ENCODE data around the gene CDH13. TPM values are rescaled to one million over a fixed set of nuclear protein-coding genes. Genes with fewer than 3 reads are reported as not detected.

CDH13 gene
- total RNA-seq, 4 donors from 2014 or later, result 5.8 to 36.7 (median 20.4) TPM

DNA sequence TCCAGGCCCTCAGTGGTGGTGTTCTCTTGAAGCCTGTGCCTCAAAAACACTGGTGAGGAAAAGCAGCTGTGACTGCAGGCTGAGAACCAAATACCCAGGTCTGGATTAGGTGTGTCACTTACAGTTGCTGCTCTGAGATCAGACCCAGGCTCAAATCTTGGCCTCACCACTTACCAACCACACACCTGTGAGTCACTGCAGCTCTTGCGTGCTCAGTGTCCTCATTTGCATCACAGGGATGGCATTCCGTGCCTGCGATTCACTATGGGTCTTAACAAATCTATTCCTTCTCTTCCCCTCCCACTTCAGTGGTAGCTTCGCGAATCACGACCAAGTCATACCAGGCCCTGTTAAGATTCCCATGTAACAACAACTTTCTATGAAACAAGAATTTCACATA is 947.6 kb downstream of the CDH13 start:
- in situ Hi-C loops (cut with MboI; ENCODE audit: low sequenced_read_pairs in 4 of 4), result no loop called here
- TF ChIP-seq, protein P1, sequence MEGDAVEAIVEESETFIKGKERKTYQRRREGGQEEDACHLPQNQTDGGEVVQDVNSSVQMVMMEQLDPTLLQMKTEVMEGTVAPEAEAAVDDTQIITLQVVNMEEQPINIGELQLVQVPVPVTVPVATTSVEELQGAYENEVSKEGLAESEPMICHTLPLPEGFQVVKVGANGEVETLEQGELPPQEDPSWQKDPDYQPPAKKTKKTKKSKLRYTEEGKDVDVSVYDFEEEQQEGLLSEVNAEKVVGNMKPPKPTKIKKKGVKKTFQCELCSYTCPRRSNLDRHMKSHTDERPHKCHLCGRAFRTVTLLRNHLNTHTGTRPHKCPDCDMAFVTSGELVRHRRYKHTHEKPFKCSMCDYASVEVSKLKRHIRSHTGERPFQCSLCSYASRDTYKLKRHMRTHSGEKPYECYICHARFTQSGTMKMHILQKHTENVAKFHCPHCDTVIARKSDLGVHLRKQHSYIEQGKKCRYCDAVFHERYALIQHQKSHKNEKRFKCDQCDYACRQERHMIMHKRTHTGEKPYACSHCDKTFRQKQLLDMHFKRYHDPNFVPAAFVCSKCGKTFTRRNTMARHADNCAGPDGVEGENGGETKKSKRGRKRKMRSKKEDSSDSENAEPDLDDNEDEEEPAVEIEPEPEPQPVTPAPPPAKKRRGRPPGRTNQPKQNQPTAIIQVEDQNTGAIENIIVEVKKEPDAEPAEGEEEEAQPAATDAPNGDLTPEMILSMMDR (IDR thresholded peaks at IDR 0.05 in 4 of 5, conservative IDR thresholded peaks at IDR 0.05 in 1 of 5), result no peak
- TF ChIP-seq POLR2A (IDR thresholded peaks at IDR 0.05), result no peak
- no peaks in the 10 kb centered on the region for H3K27me3 ChIP-seq
- H3K9me3 ChIP-seq, result no peaks in the 10 kb centered on the region
- DNase-seq (no peak), ATAC-seq (no peak)
- no peaks in the 10 kb centered on the region for H3K4me1 ChIP-seq
- H3K4me3 ChIP-seq, result no peak overlapping the region
- no peaks in the 10 kb centered on the region for H3K36me3 ChIP-seq
- H3K27ac ChIP-seq, result no peak overlapping the region
- intact Hi-C loops (cut with DNase I; ENCODE audit: low total_unique reads), result no loop called here

DNA sequence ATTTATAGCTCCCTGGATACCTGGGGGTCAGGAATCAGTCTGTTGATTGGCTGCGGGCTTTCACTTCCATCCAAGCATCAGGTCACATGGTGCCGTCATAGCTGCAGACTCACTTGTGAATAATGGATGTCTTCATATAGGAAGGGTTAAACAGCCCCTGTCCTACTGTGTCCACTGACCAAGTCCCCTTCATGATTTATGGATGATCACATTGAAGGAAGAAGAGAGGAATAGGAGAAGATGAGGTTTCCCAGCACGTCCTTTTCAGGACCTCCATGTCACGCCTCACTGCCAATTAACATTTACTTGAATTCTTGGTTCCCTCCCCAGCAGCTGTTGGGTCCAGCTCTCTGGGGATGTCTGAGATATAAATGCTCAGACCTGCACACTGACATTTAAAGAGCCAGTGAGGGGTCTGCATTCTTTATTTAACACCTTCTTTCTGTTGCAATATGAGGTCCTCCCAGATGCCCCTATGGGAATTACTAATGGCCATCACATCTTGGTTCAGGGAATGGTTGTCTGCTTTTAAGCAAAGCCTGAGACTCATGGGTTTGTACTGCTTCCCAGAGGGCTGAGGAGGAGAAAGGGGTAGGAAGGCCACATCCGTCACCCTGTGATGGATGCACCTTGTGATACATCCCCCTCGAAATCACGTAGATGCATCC is 950.4 kb downstream of the CDH13 start:
- no peak for ATAC-seq
- Histone ChIP-seq H3K9me3 (no peaks in the 10 kb centered on the region), H3K4me1 (no peaks in the 10 kb centered on the region), H3K36me3 (no peaks in the 10 kb centered on the region), H3K27ac (no peak overlapping the region), H3K4me3 (no peak overlapping the region), H3K27me3 (no peaks in the 10 kb centered on the region)
- in situ Hi-C loops (cut with MboI; ENCODE audit: low sequenced_read_pairs in 4 of 4) (no loop called here), intact Hi-C loops (cut with DNase I; ENCODE audit: low total_unique reads) (no loop called here)
- TF ChIP-seq, protein P1 (IDR thresholded peaks at IDR 0.05 in 4 of 5, conservative IDR thresholded peaks at IDR 0.05 in 1 of 5), result no peak
- TF ChIP-seq POLR2A (IDR thresholded peaks at IDR 0.05), result no peak
- no peak for DNase-seq

DNA sequence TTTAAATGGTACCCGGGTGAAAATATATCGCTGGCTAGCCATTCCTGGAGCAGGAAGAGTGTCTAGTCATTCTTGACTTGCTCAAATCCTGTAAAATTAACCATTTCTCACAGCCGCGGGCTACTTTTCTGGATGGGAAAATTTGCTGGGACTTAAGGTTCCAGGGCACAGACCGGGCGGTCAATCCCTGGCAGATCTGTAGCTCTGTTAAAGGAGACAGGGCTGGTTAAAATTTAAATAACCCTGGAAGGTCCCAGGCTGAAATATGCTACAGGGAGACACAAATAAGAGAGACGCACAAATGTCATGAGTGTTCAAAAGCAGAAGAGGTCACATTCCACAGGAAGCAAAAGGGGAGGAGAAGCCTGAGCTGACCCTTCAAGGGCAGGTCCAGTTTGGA is 951.4 kb downstream of the CDH13 start:
- Histone ChIP-seq H3K4me3 (no peak overlapping the region), H3K9me3 (no peaks in the 10 kb centered on the region), H3K4me1 (no peaks in the 10 kb centered on the region), H3K36me3 (no peaks in the 10 kb centered on the region), H3K27me3 (no peaks in the 10 kb centered on the region), H3K27ac (no peak overlapping the region)
- intact Hi-C loops (cut with DNase I; ENCODE audit: low total_unique reads), result no loop called here
- TF ChIP-seq POLR2A (IDR thresholded peaks at IDR 0.05), result no peak
- TF ChIP-seq, protein P1 (IDR thresholded peaks at IDR 0.05 in 4 of 5, conservative IDR thresholded peaks at IDR 0.05 in 1 of 5), result no peak
- no peak for DNase-seq
- in situ Hi-C loops (cut with MboI; ENCODE audit: low sequenced_read_pairs in 4 of 4), result no loop called here
- ATAC-seq, result no peak

DNA sequence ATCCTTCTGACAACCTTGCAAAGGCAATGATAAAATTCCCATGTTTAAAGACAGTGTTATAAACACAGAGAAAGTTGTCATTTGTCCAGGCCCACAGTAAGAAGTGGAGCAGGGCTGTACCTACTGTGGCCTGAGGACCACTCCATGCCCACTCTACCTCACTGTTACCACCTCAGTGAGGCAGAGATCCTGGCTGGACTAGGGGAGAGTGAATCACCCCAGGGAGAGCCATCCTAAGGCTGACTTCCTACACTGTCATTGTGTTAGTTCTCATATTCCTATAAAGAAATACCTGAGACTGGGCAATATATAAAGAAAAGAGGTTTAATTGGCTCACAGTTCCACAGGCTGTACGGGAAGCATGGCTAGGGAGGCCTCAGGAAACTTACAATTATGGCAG is 952.3 kb downstream of the CDH13 start:
- intact Hi-C loops (cut with DNase I; ENCODE audit: low total_unique reads), result no loop called here
- Histone ChIP-seq H3K4me3 (no peak overlapping the region), H3K9me3 (no peaks in the 10 kb centered on the region), H3K36me3 (no peaks in the 10 kb centered on the region), H3K4me1 (no peaks in the 10 kb centered on the region), H3K27ac (no peak overlapping the region), H3K27me3 (no peaks in the 10 kb centered on the region)
- TF ChIP-seq, protein P1 (IDR thresholded peaks at IDR 0.05 in 4 of 5, conservative IDR thresholded peaks at IDR 0.05 in 1 of 5), result no peak
- no peak for TF ChIP-seq POLR2A (IDR thresholded peaks at IDR 0.05)
- in situ Hi-C loops (cut with MboI; ENCODE audit: low sequenced_read_pairs in 4 of 4), result no loop called here
- DNase-seq (no peak), ATAC-seq (no peak)

DNA sequence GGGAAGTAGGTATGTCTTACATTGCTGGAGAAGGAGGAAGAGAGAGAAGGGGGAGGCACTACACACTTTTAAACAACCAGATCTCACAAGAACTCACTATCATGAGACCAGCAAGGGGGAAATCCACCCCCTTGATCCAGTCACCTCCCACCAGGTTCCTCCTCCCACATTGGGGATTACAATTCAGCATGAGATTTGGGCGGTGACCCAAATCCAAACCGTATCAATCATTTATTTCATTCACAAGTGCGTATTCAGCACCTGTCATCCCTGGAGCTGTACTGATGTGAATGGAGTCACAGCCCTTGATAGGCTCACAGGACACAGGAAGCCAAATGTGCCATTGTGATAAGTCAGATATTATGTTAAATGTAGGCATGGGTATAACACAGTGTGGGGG is 952.7 kb downstream of the CDH13 start:
- ATAC-seq (no peak), DNase-seq (no peak)
- Histone ChIP-seq H3K27ac (no peak overlapping the region), H3K36me3 (no peaks in the 10 kb centered on the region), H3K4me1 (no peaks in the 10 kb centered on the region), H3K9me3 (no peaks in the 10 kb centered on the region), H3K27me3 (no peaks in the 10 kb centered on the region), H3K4me3 (no peak overlapping the region)
- intact Hi-C loops (cut with DNase I; ENCODE audit: low total_unique reads), result no loop called here
- in situ Hi-C loops (cut with MboI; ENCODE audit: low sequenced_read_pairs in 4 of 4), result no loop called here
- TF ChIP-seq POLR2A (IDR thresholded peaks at IDR 0.05), result no peak
- TF ChIP-seq, protein P1 (IDR thresholded peaks at IDR 0.05 in 4 of 5, conservative IDR thresholded peaks at IDR 0.05 in 1 of 5), result no peak
